ENCODE results near the gene SCARB1.

SCARB1 gene

DNA sequence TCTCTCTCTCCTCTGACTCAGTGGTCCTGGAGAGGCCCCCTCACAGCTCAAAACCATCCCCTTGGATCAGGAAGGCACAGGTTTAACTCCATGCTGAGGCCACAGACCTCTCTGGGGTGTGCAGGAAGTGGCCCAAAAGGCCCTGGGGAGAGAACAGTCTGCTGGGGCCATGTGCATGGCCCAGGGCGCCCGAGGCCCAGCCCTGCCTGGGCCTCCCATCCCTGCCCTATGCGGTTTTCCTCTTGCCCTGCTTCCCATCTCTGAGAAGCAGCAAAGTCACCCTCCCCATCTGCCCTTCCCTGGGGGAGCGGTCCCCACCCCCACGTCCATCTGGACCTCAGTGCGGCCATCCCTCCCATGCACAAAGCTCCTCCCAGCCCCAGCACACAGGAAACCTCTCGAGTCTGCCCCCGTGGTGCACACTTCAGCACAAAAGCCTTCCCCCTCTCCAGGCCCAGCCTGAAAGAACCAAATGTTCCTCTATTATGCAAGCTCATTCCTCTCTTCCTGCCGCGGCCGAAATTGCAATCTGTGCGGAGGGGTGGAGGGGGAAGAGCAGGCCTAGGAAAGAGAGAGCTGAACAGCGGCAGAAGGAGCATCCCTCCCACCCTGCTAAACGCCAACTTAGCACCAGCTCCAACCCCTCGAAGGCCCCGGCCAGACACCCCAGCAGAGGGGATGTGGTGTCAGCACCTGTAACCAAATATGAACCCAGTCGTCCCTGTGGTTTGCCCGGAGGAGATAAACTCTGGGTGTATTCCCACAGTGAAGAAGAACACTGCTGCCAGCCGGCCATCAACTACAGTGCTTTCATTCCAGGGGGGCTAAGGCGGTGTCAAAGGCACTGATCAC is 108.5 kb downstream of the SCARB1 start:
- no peak for DNase-seq

DNA sequence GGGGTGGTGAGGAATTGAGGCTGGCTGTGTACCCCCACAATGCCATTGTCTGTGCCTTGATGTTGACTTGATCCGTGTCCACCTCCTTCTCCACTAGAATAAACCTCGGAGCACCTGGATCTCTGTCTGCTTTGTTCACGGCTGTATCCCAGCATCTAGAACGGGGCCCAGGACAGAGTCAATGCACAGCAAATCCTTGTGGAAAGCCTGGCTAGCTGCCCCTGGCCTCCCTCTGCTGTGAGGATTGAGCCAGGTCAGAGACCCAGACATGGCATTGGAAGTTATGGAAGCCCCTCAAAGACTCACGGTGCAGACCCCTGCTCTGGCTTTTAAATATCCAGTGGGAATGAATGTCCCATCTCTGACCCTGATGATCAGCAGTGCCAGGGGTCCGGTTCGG is 109.2 kb downstream of the SCARB1 start:
- no peak for DNase-seq

DNA sequence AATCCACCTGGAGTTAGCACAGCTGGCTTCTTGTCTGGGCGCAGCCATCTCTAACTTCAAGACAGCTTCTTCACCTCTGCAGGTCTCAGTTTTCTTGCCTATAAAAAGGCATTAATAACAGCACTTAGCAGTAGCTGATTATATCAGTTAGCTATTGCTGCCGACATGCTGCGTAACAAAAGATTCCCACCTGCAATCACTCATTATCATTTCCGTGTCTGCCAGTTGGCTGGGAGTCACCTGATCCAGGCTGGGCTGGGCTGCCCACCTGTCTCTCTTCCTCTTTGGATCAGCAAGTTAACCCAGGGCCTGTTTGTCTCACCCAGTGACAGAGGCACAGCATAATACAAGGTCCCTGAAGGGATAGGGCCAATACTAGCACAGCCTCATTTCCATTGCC is 109.7 kb downstream of the SCARB1 start:
- DNase-seq, result no peak

DNA sequence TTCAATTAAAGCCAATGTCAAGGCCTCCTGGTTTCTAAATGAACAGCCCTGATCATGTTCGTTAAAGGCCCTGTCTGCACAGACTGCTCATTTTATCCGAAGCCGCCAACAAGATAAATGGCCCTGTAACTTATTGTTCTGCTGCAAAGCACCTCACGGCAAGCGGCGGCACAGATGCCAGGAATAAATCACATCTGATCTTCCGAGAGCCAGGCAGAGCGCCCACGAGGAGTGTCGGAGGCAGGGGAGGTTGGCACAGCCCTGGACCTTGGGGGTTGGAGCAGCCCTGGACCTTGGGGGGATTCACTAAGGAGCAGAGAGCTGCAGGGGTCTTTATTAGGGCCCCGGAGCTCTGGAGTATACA is 110.5 kb downstream of the SCARB1 start:
- no peak for DNase-seq

DNA sequence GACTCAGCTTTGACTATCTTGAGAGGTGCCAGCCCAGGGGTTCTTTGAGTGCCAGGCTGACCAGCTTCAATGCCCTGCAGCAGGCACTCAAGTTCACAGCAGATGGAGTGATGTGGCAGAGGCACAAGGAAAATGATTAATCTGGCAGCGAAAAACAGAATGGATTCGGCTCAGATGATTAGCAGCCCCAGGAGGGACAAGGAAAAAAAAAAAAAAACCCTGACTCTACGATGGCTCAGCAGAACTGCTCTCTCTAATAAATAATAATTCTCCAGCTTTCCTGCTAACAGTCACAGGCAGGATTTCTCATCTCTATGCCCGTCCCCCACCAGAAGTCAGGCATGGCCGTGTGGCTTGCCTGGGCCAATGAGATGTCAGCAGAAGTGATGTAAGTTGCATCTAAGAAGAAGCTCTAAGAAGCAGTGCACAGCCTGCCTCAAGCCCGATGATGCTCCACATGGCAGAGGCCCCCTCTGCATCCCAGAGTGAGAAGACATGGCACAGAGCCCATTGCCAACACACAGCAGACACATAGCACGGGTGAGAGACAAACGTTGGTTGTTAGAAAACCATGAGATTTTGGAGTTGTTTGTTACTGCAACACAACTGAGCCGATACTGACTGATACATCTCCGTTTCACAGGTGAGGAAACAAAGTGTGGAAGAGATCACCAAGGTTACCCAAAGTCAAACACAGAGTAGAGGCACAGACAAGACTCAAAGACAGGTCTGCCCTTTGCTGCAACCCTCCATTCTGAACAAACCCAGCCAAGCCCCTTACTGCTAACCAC is 111.0 kb downstream of the SCARB1 start:
- DNase-seq, result no peak

DNA sequence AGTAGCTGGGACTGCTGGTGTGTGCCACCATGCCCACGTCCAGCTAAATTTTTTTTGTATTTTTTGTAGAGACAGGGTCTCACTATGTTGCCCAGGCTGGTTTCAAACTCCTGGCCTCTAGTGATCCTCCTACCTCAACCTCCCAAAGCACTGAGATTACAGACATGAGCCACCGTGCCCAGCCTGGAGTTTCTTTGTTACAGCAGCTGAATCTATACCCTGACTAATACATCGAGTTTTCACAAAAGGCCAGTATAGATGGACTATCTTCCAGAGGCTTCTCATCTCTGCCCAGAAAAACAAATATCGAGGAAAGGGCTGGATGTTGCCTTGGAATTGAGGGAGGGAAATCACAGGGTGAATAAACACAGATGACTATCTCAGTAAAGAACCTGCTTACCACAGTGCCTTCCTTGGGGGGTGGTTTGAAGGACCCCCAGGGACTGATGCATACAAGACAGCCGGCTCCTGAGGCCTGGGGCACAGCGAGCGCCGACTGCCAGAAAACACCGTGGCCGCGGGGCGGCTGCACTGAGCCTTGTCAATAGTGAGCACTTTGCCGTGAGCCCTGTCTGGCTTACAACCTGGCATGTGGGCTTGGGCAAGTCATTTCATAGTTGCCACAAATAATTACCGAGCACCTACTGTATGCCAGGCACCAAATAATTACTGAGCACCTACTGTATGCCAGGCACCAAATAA is 111.9 kb downstream of the SCARB1 start:
- DNase-seq, result no peak

DNA sequence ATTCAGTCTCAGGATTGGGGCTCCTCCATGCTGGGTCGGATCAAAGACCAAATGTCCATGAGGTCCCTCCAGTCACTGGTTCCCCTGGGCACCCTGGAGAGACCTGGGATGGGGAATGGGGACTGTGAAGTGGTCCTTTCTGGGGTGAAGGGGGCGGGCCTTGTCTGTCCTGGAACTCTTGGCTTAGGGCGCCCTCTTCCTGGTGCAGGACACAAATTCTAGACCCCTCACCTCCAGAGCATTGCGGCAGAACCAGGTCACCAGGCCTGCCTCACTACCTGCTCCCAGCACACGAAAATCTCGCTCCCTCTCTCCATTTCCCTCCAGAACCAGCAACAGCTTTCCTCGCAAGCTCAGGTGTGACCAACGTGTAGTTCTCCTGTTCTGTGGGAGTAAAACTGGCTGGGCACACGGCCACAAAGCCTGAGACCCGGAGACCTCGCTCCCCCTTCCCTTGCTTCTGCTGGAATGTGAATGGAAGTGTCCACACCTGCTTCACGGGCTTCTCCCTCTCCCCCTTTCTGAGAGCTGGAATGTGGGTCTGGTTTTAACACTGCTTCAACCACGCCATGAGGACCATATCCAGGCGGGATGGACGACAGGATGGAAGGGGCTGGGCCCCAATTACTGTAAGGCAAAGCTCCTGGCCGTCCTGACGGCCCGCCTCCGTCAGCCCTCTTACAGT is 112.7 kb downstream of the SCARB1 start:
- no peak for DNase-seq

DNA sequence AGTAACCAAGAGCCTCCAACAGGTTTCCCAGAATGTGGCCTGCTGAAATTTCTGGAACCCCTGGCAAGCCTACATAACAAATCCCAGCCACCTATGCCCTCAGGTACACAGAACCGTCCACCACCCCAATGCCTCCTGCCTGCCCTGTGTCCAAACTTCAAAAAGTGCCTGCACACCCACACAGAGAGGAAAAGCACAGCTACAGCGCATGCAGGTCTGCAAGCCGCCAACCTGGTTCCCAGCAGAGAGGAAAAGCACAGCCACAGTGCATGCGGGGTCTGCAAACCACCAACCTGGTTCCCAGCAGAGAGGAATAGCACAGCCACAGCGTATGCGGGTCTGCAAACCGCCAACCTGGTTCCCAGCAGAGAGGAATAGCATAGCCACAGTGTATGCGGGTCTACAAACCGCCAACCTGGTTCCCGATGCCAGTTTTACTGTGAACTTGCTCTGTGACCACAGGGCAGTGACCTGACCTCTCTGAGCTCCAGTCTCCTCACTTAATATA is 113.5 kb downstream of the SCARB1 start:
- no peak for DNase-seq

DNA sequence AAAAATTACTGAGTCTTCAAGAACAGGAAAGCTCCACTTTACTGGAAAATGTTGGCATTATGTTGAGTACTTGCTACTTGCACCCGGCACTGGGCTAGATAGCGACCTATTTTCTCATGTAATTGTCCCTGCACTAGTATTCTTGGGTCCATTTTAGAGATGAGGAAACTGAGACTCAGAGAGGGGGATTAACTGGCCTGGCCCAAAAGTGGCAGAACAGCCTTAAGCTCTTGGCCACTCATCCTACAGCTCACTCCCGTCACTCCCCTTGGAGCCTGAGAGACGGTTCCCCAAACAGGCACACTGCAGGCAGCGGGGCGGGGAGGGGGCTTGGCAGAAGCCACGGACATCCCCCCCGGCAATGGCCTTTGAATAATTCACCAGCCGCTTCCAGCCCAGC is 113.9 kb downstream of the SCARB1 start:
- DNase-seq, result no peak

DNA sequence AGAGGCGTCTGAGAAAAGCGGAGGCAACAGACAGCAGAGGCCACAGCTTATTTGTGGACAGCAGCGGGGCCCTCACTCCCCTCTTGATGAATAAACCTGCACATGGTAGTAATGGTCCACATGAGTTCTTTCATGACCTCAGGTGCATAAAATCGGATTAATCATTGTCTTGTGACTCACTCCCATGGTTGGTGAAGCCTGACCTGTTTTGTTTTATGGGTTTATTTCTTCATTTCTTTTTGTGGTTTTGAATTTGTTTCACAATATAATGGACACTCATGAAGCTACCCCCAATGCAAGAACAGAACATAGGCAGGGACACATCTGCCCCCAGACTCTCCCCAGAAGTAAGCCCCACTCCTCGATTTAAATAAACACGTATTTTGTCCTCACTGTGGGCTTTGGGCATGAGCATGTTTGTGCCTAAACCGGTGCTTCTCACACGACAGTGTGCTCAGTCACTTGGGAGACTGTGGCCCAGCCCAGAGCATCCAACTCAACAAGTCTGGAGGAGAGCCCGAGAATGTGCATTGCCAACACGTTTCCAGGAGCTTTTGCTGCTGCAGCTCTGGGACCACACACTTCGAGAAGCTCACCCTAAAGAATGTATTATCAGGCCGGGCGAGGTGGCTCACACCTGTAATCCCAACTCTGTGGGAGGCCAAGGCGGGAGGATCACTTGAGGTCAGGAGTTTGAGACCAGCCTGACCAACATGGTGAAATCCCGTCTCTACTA is 116.1 kb downstream of the SCARB1 start:
- DNase-seq, result no peak

DNA sequence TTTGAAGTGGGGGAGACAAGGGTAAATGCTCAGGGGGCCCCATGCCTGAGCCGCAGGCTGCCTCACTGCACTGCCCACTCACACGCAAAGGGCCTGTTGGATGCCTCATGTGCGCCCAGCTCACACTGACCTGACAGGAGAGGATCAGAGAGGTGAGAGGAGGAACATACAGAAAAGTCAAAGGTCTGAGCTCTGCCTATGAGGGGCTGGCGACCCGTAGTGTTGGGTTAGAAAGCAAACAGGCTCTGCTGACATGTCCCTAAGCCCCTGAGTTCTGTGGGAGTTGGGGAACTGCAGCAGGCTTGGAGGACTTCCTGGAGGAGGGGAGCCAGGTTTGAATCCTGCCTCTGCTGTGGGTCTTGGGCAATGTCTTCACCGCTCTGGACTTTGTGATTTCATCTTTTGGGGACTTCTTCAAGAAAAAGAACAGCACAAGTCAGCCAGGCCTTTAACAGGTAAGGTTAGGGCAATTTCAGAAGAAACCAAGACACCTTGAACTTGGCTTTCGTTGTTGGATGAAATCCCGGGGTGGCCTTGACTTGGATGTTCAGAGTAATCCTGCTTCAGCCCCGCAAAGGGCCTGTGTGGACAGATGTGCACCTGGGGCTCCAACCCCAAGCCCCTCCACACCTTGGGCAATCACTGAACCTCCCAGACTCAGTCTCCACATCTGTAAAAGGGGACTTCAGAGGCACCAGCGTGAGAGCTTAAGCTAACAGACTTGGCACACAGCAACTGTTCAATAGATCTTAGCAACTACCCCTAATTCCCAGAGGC is 116.8 kb downstream of the SCARB1 start:
- DNase-seq, result no peak

DNA sequence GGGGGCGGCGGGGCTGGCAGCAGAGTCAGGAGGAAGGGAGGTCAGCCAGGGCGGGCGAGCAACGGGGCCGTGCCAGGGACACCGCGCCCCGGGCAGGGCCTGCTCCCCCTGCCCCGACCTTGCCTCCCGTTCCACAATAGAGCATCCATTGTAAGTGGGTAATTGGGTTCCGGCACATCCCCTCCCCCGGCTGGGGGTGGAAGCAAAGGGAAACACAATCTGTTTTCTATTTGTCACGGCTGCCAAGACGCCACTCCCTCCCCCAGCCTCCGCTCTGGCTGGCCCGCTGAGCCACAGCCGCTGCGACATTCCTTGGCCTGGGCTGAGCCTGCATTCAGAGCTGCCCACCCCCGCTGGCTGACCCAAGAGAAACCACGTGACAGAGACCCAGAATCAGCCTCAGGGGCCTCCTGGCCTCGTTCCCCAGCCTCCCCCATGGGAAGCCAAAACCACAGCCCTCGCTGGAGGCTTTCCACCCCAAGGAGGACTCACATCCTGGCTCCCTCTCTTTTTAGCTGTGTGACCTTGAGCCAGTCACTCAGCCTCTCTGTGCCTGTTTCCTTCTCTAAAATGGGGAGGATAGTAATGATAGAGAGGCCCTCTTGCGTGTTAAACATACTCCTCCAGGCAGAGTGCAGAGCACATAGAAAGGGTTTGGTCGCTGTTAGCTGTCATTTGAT is 117.6 kb downstream of the SCARB1 start:
- peak; percentile 74 for DNase-seq

DNA sequence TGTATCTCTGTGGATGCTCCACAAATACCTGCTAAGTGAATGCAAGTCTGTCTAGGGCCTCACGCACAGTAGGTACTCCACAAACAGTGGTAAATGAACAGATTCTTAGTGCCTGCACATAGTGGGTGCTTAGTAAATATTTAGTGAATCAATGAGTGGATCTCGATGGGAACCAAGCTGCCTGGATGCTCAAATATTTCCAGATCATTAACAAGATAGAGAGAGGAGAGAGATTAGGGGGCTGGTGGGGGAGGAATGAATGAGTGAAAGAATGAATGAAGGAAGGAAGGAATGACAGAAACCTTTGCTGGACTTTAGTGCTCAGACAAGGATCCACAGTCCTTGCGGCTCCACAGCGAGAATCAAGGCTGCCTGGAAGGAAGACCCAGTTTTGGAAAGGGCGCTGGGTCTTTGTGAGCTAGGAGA is 118.2 kb downstream of the SCARB1 start:
- no peak for DNase-seq

DNA sequence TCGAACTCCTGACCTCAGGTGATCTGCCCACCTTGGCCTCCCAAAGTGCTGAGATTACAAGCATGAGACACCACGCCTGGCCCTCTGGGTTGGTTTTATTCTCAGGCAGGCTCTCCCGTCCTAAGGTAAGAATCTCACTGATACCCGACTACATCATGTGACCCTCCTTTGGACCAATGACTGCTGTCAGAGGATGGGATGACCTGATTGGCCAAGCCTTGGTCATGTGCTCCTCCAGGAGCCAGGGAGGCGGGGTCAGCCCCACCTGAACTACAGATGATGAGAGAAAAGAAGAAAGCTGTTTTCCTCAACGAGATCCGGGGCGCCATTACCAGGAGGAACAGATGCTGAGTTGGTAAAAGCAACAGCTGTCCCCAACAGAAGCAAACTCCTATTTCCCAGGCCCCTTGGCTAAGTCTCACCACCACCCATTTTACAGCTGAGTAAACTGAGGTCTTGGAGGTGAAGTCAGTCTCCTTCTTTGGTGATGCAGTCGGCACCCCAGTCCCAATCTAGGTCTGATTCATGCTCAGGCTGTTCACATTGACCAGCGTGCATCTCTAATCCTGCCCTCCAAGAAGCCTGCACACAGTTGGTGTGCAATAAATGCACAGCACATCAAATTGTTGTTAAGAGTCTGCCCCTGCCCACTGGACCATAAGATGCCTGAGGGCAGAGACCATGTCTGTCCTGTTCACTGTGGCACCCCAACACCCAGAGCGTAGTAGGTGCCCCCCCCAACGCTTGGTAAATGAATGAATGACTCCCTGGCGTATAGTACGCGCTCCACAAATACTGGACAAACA is 118.8 kb downstream of the SCARB1 start:
- peak; percentile 64 for DNase-seq

DNA sequence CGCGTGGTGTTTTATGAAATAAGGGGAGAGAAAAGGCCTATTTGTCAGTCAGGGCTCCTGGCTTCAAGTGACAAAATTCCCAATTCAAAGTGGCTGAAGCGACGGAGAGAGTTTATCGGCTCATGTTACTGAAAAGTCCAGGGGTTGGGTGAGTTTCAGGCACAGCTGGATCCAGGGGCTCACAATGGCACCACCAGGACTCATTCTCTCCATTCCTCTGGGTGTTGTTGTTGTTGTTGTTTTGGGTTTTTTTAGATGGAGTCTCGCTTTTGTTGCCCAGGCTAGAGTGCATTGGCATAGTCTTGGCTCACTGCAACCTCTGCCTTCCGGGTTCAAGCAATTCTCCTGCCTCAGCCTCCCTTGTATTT is 119.4 kb downstream of the SCARB1 start:
- no peak for DNase-seq

DNA sequence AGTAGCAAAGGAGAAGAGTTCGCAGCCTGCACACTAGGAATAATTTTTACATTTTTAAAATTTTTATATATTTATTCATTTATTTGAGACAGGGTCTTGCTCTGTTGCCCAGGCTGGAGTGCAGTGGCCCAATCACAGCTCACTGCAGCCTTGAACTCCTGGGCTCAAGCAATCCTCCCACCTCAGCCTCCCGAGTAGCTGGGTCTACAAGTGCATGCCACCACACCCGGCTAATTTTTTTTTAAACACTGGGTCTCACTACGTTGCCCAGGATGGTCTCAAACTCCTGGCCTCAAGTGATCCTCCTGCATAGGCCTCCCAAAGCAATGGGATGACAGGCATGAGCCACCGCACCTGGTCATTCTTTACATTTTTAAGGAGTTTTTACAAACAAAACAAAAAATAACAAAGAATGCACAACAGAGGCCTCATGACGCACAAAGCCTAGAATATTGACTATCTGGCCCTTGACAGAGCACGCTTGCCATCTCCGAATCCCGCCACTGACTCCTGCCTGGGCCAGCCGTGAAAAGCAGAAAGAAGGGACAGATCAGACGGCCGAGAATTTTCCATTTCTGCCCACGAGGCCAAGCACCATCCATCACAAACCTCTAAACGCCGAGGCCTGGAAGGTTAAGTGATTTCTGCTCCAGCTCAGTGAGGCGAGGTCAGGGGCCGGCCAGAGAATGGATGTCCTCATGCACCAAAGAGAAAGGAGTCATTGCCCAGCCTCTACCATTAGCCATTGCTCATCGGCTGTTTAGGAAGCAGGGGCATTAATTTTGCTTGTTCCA is 120.0 kb downstream of the SCARB1 start:
- DNase-seq, result no peak

DNA sequence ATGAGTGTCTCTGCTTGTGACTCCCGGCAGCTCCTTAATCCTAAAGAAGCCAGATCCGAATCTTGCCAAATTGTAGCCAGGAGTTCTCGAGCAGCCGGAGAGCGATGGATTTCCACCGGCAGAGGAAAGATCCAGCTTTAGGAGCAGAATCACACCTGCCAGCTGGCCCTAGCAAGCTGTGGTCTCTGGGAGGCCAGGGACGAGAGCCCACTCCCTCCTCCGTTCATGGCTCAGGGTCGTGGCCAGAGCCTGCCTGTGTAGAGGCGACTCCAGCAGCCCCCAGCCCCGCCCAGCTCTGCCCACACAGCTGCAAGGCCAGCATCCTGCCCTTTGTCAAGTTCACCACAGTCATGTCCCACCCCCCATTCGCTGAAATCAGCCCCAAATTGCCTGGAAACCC is 121.0 kb downstream of the SCARB1 start:
- no peak for DNase-seq

DNA sequence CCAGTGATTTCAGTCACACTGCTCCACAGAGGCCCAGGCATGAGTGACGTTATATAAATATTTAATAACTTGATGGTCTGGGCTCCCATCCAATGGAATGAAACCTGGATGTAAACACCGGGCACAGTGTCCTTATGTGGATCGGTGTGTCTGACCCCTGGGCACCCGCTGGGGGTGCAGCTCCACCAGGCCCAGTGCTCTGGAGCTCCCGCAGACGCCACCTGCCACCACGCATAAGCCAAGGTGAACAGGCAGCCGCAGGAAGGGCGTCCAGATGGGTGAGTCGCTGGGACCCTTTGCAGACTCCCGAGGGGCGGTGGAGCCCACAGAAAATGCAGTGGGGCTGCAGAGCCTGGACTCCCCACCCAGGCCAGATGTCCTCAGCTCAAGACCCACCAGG is 121.6 kb downstream of the SCARB1 start:
- DNase-seq, result no peak

DNA sequence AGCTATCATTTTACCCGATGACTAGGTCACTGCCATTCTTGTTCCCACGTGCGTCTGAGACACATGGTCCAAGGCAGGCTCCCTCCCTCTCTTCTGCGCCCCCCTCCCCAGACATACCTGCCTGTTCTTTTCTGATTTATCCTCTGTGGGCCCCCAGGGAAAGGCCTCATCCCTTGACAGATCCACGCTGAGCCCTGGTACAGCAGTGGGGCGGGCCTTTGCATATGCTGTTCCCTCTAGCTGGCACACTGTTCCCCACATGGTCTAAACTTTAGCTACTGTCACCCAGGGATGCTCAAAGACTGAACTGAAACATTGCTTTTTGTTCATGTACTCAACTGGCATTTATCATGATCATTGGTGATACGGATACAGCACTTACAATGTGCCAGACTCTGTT is 122.5 kb downstream of the SCARB1 start:
- no peak for DNase-seq

Measured in NCI-H1048 (cell line).